HEK293T (cell line): ENCODE measurements around the gene PGLYRP3.

Source experiments
- BHLHE40 ChIP-seq: fragments of 450-650 bp; IDR thresholded peaks from 2 replicates; pipeline ENCODE4 v1.6.1; 2016; ENCODE audit warnings: mild to moderate bottlenecking, moderate library complexity, borderline replicate concordance
- FOXA1 ChIP-seq: fragments of 450-650 bp; IDR thresholded peaks from 2 replicates; pipeline ENCODE4 v1.6.1; 2016; ENCODE audit warnings: mild to moderate bottlenecking
- FOXM1 ChIP-seq: fragments of 450-650 bp; IDR thresholded peaks from 2 replicates; pipeline ENCODE4 v1.6.1; 2017; ENCODE audit warnings: mild to moderate bottlenecking, borderline replicate concordance
- SUZ12 ChIP-seq: fragments of 450-650 bp; IDR thresholded peaks from 2 replicates; pipeline ENCODE4 v1.6.1; 2016; ENCODE audit warnings: mild to moderate bottlenecking
- TARDBP ChIP-seq: fragments of 450-650 bp; IDR thresholded peaks from 2 replicates; pipeline ENCODE4 v1.6.1; 2016

DNA sequence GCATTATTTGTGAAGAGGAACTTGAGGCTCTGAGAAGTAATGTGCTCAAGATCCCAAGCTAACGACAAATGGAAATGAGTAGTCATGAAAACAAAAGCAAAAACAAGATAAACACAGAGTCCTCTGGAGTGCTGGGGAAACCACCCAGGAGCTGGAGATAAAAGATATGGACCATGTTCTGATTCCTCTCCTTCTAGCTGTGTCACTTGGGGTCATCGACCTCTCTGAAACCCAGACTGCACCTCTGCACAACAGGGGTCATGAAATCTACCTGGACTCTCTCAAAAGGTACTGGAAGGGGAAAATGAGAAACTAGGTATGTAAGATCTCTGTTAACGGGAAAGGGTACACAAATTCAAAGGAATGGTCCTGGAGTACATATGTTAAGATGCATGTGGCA is 29.4 kb upstream of the PGLYRP3 start:
- TF ChIP-seq BHLHE40 (no peak), SUZ12 (no peak), FOXM1 (no peak), TARDBP (no peak), FOXA1 (no peak)
